HT1080 (cell line): ENCODE data around the gene MDH1B. TPM values are rescaled to one million over a fixed set of nuclear protein-coding genes. Genes with fewer than 3 reads are reported as not detected.
"Not testable (repeated sequence)": the region's sequence is repeated elsewhere in the genome, so short reads cannot be mapped to it uniquely, and the experiment has no call there.

Experiments used
- DNase-seq: peaks from one replicate; pipeline ENCODE4 v3.0.0-alpha.2; 2015; ENCODE audit warnings: low read depth
- polyA plus RNA-seq, 2 experiments: library from polyadenylated mRNA; depleted of rRNA; stranded (reverse); fragments of >200 nt; gene quantifications; 2 replicates each; pipeline ENCODE4 v1.2.3, GENCODE V29; 2015
- total RNA-seq: library from RNA; depleted of rRNA; stranded (reverse); fragments of >200 nt; shearing (Covaris generic); gene quantifications from 2 replicates; pipeline ENCODE4 v1.2.3, GENCODE V29; 2014; rRNA removed

Gene MDH1B
- 0.29 and 1.1 TPM in 2 replicates for total RNA-seq
- 1.00 and 1.4 TPM in 2 replicates for polyA plus RNA-seq (2015; cell fraction: cytosol; rRNA removed)
- 0.57 and 0.67 TPM in 2 replicates for polyA plus RNA-seq (2015; cell fraction: nucleus; rRNA removed)

- DNase-seq, result peak; percentile 92
These were observed at the start of gene MDH1B, which contains the start of gene FASTKD2 for GRCh38 chr2:206765242-206766056. TSS of gene MDH1B (minus strand) at chr2:206765328. CDS start at chr2:206765271, 57 bp downstream. TSS of gene FASTKD2 (plus strand) at chr2:206765606. CDS start at chr2:206766694, 1,088 bp downstream.

GRCh38 chr2:206814498-206814897 lies 49.4 kb upstream of the MDH1B start:
- DNase-seq, result no peak

DNA sequence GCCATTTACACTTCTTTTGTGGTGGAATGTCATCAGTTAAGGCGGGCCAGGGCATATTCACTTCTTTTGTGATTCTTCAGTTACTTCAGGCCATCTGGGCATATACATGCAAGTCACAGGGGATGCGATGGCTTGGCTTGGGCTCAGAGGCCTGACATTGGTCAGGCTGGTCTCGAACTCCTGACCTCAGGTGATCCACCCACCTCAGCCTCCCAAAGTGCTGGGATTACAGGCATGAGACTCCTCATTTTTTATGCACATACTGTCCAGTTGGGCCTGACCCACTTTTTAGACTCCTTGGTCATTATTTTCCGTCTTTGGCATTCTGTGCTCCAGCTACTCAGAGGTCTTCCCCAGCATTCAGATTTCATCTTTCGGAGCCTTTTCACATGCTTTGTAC lies 47.3 kb upstream of the MDH1B start:
- DNase-seq, result not testable (repeated sequence)

GRCh38 chr2:206807624-206808023 lies 42.5 kb upstream of the MDH1B start:
- DNase-seq, result not testable (repeated sequence)

DNA sequence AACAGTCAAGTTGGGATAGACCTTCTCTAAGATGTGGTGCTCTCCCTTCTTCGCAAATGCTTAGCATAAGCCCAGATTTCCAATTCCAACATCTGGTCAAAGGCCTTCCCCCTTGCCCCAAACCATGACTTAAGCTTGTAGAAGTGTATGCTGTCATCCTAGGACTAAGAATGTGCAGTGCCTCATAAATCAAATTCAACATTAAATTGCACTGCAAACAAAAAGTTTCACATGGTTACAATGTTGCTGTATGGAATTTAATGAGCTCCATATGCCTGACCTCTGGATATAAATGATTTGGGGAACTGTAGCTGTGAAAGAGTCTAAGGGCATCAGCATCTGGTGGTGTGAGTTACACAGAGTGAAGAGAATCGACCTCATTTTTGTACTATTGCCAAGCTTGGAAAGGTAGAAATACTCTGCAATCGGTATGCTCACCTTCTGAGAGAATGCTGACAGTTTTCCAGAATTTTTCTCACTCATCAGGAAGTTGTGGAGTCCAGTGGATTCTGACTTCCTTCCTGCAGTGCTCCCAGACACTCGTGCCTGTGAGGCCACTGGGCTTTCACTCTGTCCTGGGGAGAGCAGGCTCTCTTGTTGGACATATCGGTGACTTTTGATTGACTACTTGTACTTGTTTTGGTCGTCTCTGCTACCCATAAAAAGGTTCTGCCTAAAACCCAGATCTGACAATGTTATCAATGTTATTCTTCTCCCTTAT lies 40.9 kb upstream of the MDH1B start:
- DNase-seq, result no peak

- no peak for DNase-seq
These were observed 39.2 kb upstream of the MDH1B start for GRCh38 chr2:206804326-206804725.

DNA sequence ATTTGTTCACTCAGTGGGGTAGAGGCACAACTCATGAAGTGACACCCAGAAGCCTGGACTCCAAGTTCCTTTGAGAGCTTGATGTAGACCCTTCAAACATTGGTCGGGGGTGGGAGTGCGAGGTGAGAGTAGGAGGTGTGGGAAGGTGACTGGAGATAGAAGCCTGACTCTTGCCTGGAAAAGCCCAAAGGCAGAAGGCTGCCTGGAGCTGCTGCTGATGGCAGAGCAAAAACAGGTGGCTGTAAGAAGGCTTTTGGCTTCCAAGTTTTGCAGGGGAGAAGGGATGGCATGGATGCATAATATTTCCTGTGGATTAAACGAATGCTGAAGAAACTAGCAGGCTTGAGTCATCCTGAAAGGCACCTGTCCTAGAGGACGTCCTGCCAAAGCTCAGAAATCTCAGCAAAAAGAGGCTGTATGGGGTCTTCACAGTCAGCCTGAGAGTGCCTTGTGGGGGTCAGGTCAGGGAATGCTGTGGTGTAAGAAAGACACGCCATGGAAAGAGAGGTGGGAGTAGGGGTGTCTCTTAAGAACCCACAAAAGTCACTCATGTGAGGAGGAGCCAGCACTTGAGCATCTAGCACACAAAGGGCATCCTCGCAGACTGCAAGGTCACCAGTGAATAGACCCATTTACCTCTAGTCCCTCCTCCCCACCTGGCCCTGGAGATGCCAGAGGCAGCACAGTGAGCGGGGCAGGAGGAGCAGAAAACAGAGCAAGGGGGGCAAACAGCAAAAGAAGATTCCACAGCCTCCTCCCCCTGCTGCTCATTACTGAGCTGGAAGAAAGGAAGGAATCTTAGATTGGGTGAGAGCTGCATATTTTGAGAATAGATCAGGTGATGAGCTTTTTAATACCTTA lies 37.8 kb upstream of the MDH1B start:
- no peak for DNase-seq

GRCh38 chr2:206801418-206802189 lies 36.5 kb upstream of the MDH1B start:
- no peak for DNase-seq

DNA sequence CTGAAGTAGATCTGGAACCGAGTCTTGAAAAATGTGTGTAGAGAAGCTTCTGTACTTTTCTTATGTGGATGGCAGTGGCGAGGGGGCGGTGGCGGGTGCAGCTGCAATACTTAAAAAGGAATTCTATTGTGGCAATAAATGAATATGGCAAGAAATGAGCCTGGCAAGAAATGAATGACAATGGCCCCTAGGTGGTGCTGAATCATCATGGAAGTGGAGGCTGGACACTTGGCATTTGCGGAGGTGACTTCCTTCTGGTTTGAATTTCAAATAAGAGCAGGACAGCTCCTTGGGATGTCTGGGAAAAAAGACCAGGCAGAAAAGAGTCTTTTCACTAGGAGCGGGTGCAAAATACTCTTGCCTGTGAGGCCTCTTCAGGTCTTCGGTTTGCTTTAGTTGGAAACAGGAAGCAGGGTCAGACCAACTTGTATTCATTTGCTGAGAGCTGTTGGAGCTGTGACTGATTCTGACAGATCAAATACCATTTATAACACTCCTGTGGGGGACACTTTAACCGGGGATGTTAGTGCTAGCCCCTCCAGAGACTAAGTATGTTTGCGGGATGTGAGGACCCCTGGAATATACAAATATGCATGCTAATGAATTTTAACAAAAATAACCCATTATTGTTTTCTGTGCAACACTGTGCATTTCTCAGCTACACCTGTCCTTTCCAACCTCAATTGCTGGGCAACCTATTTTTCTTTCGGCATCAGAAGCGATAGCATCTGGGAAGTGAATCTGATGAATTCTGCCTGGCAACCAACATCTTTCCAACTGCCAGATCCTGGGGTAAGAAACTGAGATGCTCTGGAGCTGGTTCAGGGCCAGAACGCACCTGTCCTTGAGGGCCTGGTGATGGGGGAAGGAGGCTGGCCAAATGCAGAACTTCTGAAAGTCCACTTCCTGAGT lies 35.6 kb upstream of the MDH1B start:
- DNase-seq, result peak; percentile 73

- peak; percentile 18 for DNase-seq
These were observed 34.0 kb upstream of the MDH1B start for GRCh38 chr2:206799083-206799482.

DNA sequence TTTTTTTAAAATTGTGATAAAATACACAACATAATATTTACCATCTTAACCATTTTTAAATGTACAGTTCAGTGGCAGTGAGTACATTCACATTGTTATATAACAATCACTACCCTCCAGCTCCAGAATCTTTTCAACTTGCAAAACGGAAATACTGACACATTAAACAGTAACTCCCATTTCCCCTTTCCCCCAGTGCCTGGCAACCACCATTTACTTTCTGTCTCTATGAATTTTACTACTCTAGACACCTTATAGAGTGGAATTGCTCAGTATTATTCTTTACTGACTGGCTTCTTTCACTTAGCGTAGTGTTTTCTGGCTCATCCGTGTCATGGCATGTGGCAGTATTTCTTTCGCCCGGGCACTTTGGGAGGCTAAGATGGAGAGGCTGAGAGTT lies 32.9 kb upstream of the MDH1B start:
- peak; percentile 49 for DNase-seq

- no peak for DNase-seq
These were observed 32.2 kb upstream of the MDH1B start for GRCh38 chr2:206797376-206797775.

GRCh38 chr2:206792645-206793044 lies 27.5 kb upstream of the MDH1B start:
- no peak for DNase-seq

- DNase-seq, result no peak
These were observed 25.3 kb upstream of the MDH1B start for GRCh38 chr2:206790311-206790935.

DNA sequence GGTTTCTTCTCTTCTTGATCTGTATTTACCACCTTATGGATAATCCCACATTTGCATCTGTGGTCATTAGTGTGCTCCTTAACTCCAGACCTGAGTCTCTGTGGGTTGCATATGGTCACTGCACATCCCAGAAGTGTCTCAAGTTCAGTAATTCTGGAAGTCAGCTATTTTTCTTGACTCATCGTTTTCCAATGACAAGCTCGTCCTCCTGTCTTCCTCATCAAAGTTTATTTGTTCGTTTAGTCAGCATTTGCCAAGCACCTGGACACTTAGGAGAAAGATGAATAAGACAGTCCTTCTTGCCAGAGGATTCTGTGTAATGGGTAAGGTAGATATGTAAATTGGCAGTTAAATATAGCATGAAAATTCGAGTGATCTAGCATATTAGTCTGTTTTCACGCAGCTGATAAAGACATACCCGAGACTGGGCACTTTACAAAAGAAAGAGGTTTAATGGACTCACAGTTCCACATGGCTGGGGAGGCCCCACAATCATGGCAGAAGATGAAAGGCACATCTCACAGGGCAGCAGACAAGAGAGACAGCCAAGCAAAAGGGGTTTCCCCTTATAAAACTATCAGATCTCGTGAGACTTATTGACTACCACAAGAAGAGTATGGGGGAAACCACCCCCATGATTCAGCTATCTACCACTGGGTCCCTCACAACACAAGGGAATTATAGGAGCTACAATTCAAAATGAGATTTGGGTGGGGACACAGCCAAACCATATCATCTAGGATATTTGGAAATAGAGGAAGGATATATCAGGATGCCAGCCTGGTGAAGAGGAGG lies 19.6 kb upstream of the MDH1B start:
- DNase-seq, result no peak

DNA sequence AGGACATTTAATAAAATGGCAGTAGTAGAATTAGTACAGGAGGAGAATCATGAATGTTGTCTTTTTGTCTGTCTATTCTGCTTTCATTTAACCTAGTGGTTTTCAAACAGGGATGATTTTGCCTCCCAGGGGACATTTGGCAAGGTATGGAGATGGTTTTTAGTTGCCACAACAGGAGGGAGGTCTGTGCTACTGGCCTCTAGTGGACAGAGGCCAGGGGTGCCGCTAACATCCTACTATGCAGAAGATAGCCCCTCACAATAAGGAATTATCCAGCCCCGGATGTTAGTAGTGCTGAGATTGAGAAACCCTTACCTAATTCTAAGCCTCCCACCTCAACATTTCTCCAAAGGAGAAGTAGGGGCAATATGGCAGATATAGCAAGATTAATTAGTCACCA lies 18.6 kb upstream of the MDH1B start:
- DNase-seq, result peak; percentile 26

GRCh38 chr2:206780671-206781070 lies 15.5 kb upstream of the MDH1B start:
- DNase-seq, result no peak

DNA sequence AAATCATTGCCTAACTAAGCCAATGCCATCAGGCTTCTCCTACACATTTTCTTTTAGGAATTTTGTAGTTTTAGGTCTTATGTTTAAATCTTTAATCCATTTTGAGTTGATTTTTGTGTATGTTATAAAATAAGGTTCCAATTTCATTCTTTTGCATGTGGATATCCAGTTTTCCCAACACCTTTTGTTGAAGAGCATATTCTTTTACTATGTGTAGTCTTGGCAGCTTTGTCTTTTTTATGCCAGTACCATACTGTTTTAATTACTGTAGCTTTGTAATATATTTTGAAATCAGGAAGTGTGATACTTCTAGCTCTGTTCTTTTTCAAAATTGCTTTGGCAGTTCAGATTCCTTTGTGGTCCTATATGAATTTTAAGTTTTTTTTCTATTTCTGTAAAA lies 11.3 kb upstream of the MDH1B start:
- DNase-seq, result no peak
